HCT116 (cell line): ENCODE measurements around the gene PCDHGB2. TPM values are rescaled to one million over a fixed set of nuclear protein-coding genes. Genes with fewer than 3 reads are reported as not detected.

ENCODE experiments used
- ATAC-seq: fragments of 200-7000 bp; cut with Tn5 transposase; 2 replicates; pipeline ENCODE4 v1.9.1; 2020; ENCODE audit warnings: mild to moderate bottlenecking, moderate library complexity
- BruUV-seq: library from RNA; stranded (reverse); fragments of 400-500 nt; replicated peaks from 2 replicates; lab custom pipeline; 2021; lab: Mats Ljungman, UMichigan
- CTCF ChIA-PET: fragments of 300-600 bp; sonication (Branson Sonifier 250); formaldehyde crosslinking; loops from one replicate; lab custom pipeline; 2021; ENCODE audit warnings: antibody characterized with exemption; lab: Charles Lee
- POLR2A ChIA-PET: fragments of 300-600, 350-600 bp; sonication (Branson Sonifier 250); formaldehyde crosslinking; loops from one replicate; lab custom pipeline; 2021; ENCODE audit warnings: antibody characterized with exemption; lab: Charles Lee
- RAD21 ChIA-PET, 2 experiments: fragments of 300-600 bp; sonication (Branson Sonifier 250); formaldehyde crosslinking; loops; one replicate each; lab custom pipeline; 2023; ENCODE audit warnings: low total read pairs in 2 of 2; ENCODE audit not compliant: uncharacterized antibody in 2 of 2, unreplicated experiment in 2 of 2, low non-redundant PET in 1 of 2; lab: Charles Lee
- DNase-seq: peaks from one replicate; pipeline ENCODE4 v3.0.0-alpha.2; 2010; ENCODE audit warnings: low read depth, low spot score
- H2AFZ ChIP-seq: fragments of 200-600 bp; shearing (Covaris generic), sonication (generic); 2 replicates; pipeline ENCODE4 v1.6.1; 2017; ENCODE audit warnings: low read depth, mixed run types, mixed read lengths, antibody characterized with exemption, low read length; ENCODE audit not compliant: poor library complexity, severe bottlenecking
- H3K27ac ChIP-seq: 2 replicates; pipeline ENCODE4 v1.5.1; 2012; ENCODE audit warnings: low read depth, low read length
- H3K27me3 ChIP-seq: fragments of 200-600 bp; sonication (generic); 2 replicates; pipeline ENCODE4 v1.6.1; 2016; ENCODE audit warnings: mixed run types, low read length, mixed read lengths; ENCODE audit not compliant: insufficient read depth
- H3K36me3 ChIP-seq, 2 experiments: fragments of 200-500 bp in 1 of 2; fragments of 200-600 bp in 1 of 2; sonication (Bioruptor generic) in 1 of 2; sonication (generic) in 1 of 2; 2 replicates each; pipeline versions ENCODE4 v1.5.1 to v1.6.1; 2014 to 2016; ENCODE audit warnings: low read length in 2 of 2, inconsistent platforms in 1 of 2, mixed read lengths in 1 of 2, mixed run types in 1 of 2; ENCODE audit not compliant: insufficient read depth in 2 of 2, control insufficient read depth in 1 of 2
- H3K4me1 ChIP-seq, 2 experiments: fragments of 200-600 bp in 1 of 2; sonication (generic) in 1 of 2; 2 replicates each; pipeline versions ENCODE4 v1.5.1 to v1.6.1; 2012 to 2017; ENCODE audit warnings: low read length in 2 of 2, inconsistent platforms in 1 of 2, mild to moderate bottlenecking in 1 of 2, mixed read lengths in 1 of 2, mixed run types in 1 of 2, moderate library complexity in 1 of 2; ENCODE audit not compliant: insufficient read depth in 2 of 2, control insufficient read depth in 1 of 2
- H3K4me2 ChIP-seq: fragments of 200-600 bp; sonication (generic); 2 replicates; pipeline ENCODE4 v1.6.1; 2017; ENCODE audit warnings: mixed run types, low read length, mixed read lengths
- H3K4me3 ChIP-seq, 2 experiments: fragments of 200-600 bp in 1 of 2; sonication (generic) in 1 of 2; replicated peaks in 1 of 2; 2 replicates each; pipeline ENCODE4 v1.5.1; 2011 to 2016; ENCODE audit warnings: low read length in 2 of 2, control low read depth in 1 of 2, low read depth in 1 of 2, mild to moderate bottlenecking in 1 of 2, mixed read lengths in 1 of 2, mixed run types in 1 of 2
- H3K79me2 ChIP-seq: fragments of 200-600 bp; sonication (generic); 2 replicates; pipeline ENCODE4 v1.6.1; 2017; ENCODE audit warnings: mild to moderate bottlenecking, mixed run types, low read length, moderate library complexity, mixed read lengths; ENCODE audit not compliant: insufficient read depth
- H3K9ac ChIP-seq: fragments of 200-600 bp; sonication (generic); 2 replicates; pipeline ENCODE4 v1.6.1; 2016; ENCODE audit warnings: low read length, mixed read lengths
- H3K9me2 ChIP-seq: fragments of 200-600 bp; sonication (generic), shearing (Covaris generic); 2 replicates; pipeline ENCODE4 v1.6.1; 2017; ENCODE audit warnings: mixed run types, mild to moderate bottlenecking, moderate library complexity; ENCODE audit not compliant: insufficient read depth
- H3K9me3 ChIP-seq, 2 experiments: fragments of 200-500 bp in 1 of 2; fragments of 200-600 bp in 1 of 2; sonication (Bioruptor generic) in 1 of 2; sonication (generic) in 1 of 2; 2 replicates each; pipeline ENCODE4 v1.6.1; 2014 to 2017; ENCODE audit warnings: low read length in 2 of 2, mixed read lengths in 2 of 2, inconsistent platforms in 1 of 2, low read depth in 1 of 2, mild to moderate bottlenecking in 1 of 2, mixed run types in 1 of 2, moderate library complexity in 1 of 2; ENCODE audit not compliant: control insufficient read depth in 1 of 2, insufficient read depth in 1 of 2
- H4K20me1 ChIP-seq: fragments of 200-600 bp; sonication (generic), shearing (Covaris generic); 2 replicates; pipeline ENCODE4 v1.6.1; 2017; ENCODE audit warnings: mixed run types, mild to moderate bottlenecking, moderate library complexity; ENCODE audit not compliant: insufficient read depth
- CBX3 ChIP-seq: IDR thresholded peaks from 2 replicates; pipeline ENCODE4 v1.6.1; 2012; ENCODE audit warnings: low read depth
- CEBPB ChIP-seq: IDR thresholded peaks from 2 replicates; pipeline ENCODE4 v1.6.1; 2012; ENCODE audit warnings: low read depth
- ELF1 ChIP-seq: IDR thresholded peaks from 2 replicates; pipeline ENCODE4 v1.6.1; 2012; ENCODE audit warnings: low read depth, borderline replicate concordance
- EZH2 ChIP-seq: fragments of 200-600 bp; sonication (generic); IDR thresholded peaks from 2 replicates; pipeline ENCODE4 v1.6.1; 2017; ENCODE audit warnings: antibody characterized with exemption, mixed run types
- FOSL1 ChIP-seq: IDR thresholded peaks from 2 replicates; pipeline ENCODE4 v1.6.1; 2012; ENCODE audit warnings: low read depth
- POLR2AphosphoS5 ChIP-seq: IDR thresholded peaks from 2 replicates; pipeline ENCODE4 v1.6.1; 2011; ENCODE audit warnings: mild to moderate bottlenecking, low read depth, low read length, moderate library complexity
- RAD21 ChIP-seq: IDR thresholded peaks from 2 replicates; pipeline ENCODE4 v1.6.1; 2012; ENCODE audit warnings: low read depth, mild to moderate bottlenecking
- SRF ChIP-seq: IDR thresholded peaks from 2 replicates; pipeline ENCODE4 v1.6.1; 2012; ENCODE audit warnings: low read depth
- ZFX ChIP-seq: fragments of 450-650 bp; IDR thresholded peaks from 2 replicates; pipeline ENCODE4 v1.6.1; 2017
- ZNF274 ChIP-seq: fragments of 200-500 bp; sonication (Bioruptor generic); IDR thresholded peaks from 2 replicates; pipeline ENCODE4 v1.6.1; 2014; ENCODE audit warnings: mild to moderate bottlenecking, low read depth, low read length, inconsistent platforms
- intact Hi-C: fragments of 100-400 bp; cut with micrococcal nuclease; formaldehyde crosslinking; loops from 2 replicates; pipeline ENCODE4 v1.10.0; 2022
- total RNA-seq: library from RNA; stranded (reverse); gene quantifications from one replicate; pipeline ENCODE4 v1.2.1, GENCODE V29; 2021; ENCODE audit not compliant: unreplicated experiment
- TF ChIP-seq, protein P1 (sequence below): IDR thresholded peaks from 2 replicates; pipeline ENCODE4 v1.6.1; 2012

Gene PCDHGB2
- total RNA-seq, 1 experiment from 2014 or later = 0.34 TPM

DNA sequence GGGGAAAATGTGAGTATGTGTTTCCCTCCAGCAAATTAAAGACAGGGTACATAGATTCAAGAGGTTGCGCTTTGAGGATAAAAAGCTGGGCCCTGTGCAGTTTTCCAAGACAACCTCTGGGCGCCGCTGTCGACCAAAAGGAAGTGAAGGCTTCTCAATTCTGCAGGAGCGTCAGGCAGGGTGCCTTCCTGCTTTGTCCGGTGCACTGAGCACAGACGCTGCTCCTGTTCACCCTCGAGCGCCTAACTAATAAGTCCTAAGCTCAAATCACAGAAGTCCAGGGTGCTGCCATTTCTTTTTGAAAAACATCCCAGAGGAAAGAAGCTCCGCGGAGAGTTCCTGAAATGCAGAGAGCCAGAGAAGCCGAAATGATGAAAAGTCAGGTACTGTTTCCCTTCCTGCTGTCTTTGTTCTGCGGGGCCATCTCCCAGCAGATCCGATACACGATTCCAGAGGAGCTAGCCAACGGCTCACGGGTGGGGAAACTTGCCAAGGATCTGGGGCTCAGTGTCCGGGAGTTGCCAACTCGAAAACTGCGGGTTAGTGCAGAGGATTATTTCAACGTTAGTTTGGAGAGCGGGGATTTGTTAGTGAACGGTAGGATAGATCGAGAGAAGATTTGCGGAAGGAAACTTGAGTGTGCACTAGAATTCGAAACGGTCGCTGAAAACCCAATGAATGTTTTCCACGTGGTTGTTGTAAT lies 9.7 kb upstream of the PCDHGB2 start, which contains the start of gene PCDHGB1 (continued):
- TF ChIP-seq RAD21 (peak; percentile 43), ELF1 (no peak), ZNF274 (no peak)

DNA sequence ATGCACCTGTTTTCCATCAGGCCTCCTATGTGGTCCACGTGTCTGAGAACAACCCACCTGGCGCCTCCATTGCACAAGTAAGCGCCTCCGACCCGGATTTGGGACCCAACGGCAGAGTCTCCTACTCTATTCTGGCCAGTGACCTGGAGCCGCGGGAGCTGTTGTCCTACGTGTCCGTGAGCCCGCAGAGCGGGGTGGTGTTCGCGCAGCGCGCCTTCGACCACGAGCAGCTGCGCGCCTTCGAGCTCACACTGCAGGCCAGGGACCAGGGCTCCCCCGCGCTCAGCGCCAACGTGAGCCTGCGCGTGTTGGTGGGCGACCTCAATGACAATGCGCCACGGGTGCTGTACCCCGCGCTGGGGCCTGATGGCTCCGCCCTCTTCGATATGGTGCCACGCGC lies 8.2 kb upstream of the PCDHGB2 start:
- RAD21 ChIA-PET = no interaction called here
- no peaks in the 10 kb centered on the region for H3K36me3 ChIP-seq
- no peaks in the 10 kb centered on the region for H3K27me3 ChIP-seq
- CTCF ChIA-PET = no interaction called here
- no peak for DNase-seq
- ATAC-seq = no peak
- H3K4me1 ChIP-seq = no peaks in the 10 kb centered on the region
- H3K4me2 ChIP-seq = no peak overlapping the region
- no peak overlapping the region for H2AFZ ChIP-seq
- H3K9me3 ChIP-seq = no peaks in the 10 kb centered on the region; a peak in 1 of 4 replicates
- no peaks in the 10 kb centered on the region for H3K9me2 ChIP-seq
- no peak overlapping the region for H3K27ac ChIP-seq
- no peak overlapping the region for H3K4me3 ChIP-seq
- no TSS peak for BruUV-seq
- no peak for TF ChIP-seq FOSL1
- TF ChIP-seq ELF1 = no peak
- no peak for TF ChIP-seq ZFX
- no peak for TF ChIP-seq RAD21
- TF ChIP-seq CEBPB = no peak
- no peak for TF ChIP-seq POLR2AphosphoS5
- no peak for TF ChIP-seq EZH2
- TF ChIP-seq, protein P1, sequence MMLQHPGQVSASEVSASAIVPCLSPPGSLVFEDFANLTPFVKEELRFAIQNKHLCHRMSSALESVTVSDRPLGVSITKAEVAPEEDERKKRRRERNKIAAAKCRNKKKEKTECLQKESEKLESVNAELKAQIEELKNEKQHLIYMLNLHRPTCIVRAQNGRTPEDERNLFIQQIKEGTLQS = no peak
- no peak for TF ChIP-seq CBX3
- no peak for TF ChIP-seq SRF
- no peaks in the 10 kb centered on the region for H4K20me1 ChIP-seq
- POLR2A ChIA-PET = no interaction called here
- no peak overlapping the region for H3K9ac ChIP-seq
- intact Hi-C loops = no loop called here
- no peaks in the 10 kb centered on the region for H3K79me2 ChIP-seq
